ENCODE results near the gene C10orf105.

Gene C10orf105

GRCh38 chr10:71687480-71687879, 32.1 kb downstream of the C10orf105 start:
- Histone ChIP-seq H2AFZ (ENCODE audit: low read length) (no peak overlapping the region), H3K9me2 (ENCODE audit: low read depth, low read length) (no peaks in the 10 kb centered on the region), H3K27me3 (ENCODE audit: insufficient read depth, low read length) (no peaks in the 10 kb centered on the region; the same call in 1 of the 2 replicates), H3K9me3 (ENCODE audit: low read length) (no peaks in the 10 kb centered on the region), H3F3A (ENCODE audit: insufficient read depth, low read length) (0 out of 2 replicates have a peak, but pooled peaks cover 3% of the 10 kb centered on the region), H3K27ac (ENCODE audit: low read depth, low read length, poor library complexity, severe bottlenecking) (no peak overlapping the region), H3K36me3 (ENCODE audit: insufficient read depth, low read length) (no peaks in the 10 kb centered on the region), H3K4me2 (ENCODE audit: low read length) (no peak overlapping the region), H3K4me3 (ENCODE audit: low read depth, low read length, poor library complexity, severe bottlenecking) (no peak overlapping the region), H3K9ac (ENCODE audit: low read length) (no peak overlapping the region), H3K4me1 (ENCODE audit: insufficient read depth, low read length, severe bottlenecking) (no peaks in the 10 kb centered on the region), H4K20me1 (ENCODE audit: insufficient read depth, low read length) (no peaks in the 10 kb centered on the region), H3K79me2 (ENCODE audit: insufficient read depth, low read length) (no peaks in the 10 kb centered on the region)
- TF ChIP-seq EZH2 (IDR thresholded peaks at IDR 0.05; ENCODE audit: borderline replicate concordance, low read length) = no peak
- TF ChIP-seq CTCF (IDR thresholded peaks at IDR 0.05; ENCODE audit: low read length) = no peak

GRCh38 chr10:71687077-71687476, 32.5 kb downstream of the C10orf105 start:
- Histone ChIP-seq H3K9ac (ENCODE audit: low read length) (no peak overlapping the region), H3K79me2 (ENCODE audit: insufficient read depth, low read length) (no peaks in the 10 kb centered on the region)

GRCh38 chr10:71685554-71686232, 33.9 kb downstream of the C10orf105 start:
- H4K20me1 ChIP-seq (ENCODE audit: insufficient read depth, low read length) = no peaks in the 10 kb centered on the region
- no peaks in the 10 kb centered on the region for H3K27me3 ChIP-seq (ENCODE audit: insufficient read depth, low read length)
- H3K4me3 ChIP-seq (ENCODE audit: low read depth, low read length, poor library complexity, severe bottlenecking) = no peak overlapping the region
- no peak overlapping the region for H2AFZ ChIP-seq (ENCODE audit: low read length)
- no peak overlapping the region for H3K9ac ChIP-seq (ENCODE audit: low read length)
- no peaks in the 10 kb centered on the region for H3K4me1 ChIP-seq (ENCODE audit: insufficient read depth, low read length, severe bottlenecking)
- H3K9me3 ChIP-seq (ENCODE audit: low read length) = no peaks in the 10 kb centered on the region
- H3K27ac ChIP-seq (ENCODE audit: low read depth, low read length, poor library complexity, severe bottlenecking) = no peak overlapping the region
- H3K9me2 ChIP-seq (ENCODE audit: low read depth, low read length) = no peaks in the 10 kb centered on the region
- no peaks in the 10 kb centered on the region for H3K79me2 ChIP-seq (ENCODE audit: insufficient read depth, low read length)
- H3K4me2 ChIP-seq (ENCODE audit: low read length) = no peak overlapping the region
- H3F3A ChIP-seq (ENCODE audit: insufficient read depth, low read length) = 0 out of 2 replicates have a peak, but pooled peaks cover 3% of the 10 kb centered on the region
- no peak for TF ChIP-seq CTCF (IDR thresholded peaks at IDR 0.05; ENCODE audit: low read length)
- no peak for TF ChIP-seq EZH2 (IDR thresholded peaks at IDR 0.05; ENCODE audit: borderline replicate concordance, low read length)
- no peaks in the 10 kb centered on the region for H3K36me3 ChIP-seq (ENCODE audit: insufficient read depth, low read length)

More at GRCh38 chr10:71687077-71687476, 32.5 kb downstream of the C10orf105 start:
- no peak overlapping the region for H2AFZ ChIP-seq (ENCODE audit: low read length)
- H4K20me1 ChIP-seq (ENCODE audit: insufficient read depth, low read length) = no peaks in the 10 kb centered on the region
- no peak overlapping the region for H3K27ac ChIP-seq (ENCODE audit: low read depth, low read length, poor library complexity, severe bottlenecking)
- H3F3A ChIP-seq (ENCODE audit: insufficient read depth, low read length) = 0 out of 2 replicates have a peak, but pooled peaks cover 3% of the 10 kb centered on the region
- H3K4me3 ChIP-seq (ENCODE audit: low read depth, low read length, poor library complexity, severe bottlenecking) = no peak overlapping the region
- no peaks in the 10 kb centered on the region for H3K4me1 ChIP-seq (ENCODE audit: insufficient read depth, low read length, severe bottlenecking)
- H3K9me2 ChIP-seq (ENCODE audit: low read depth, low read length) = no peaks in the 10 kb centered on the region
- TF ChIP-seq EZH2 (IDR thresholded peaks at IDR 0.05; ENCODE audit: borderline replicate concordance, low read length) (no peak), CTCF (IDR thresholded peaks at IDR 0.05; ENCODE audit: low read length) (no peak)
- no peaks in the 10 kb centered on the region for H3K36me3 ChIP-seq (ENCODE audit: insufficient read depth, low read length)
- no peak overlapping the region for H3K4me2 ChIP-seq (ENCODE audit: low read length)
- no peaks in the 10 kb centered on the region for H3K9me3 ChIP-seq (ENCODE audit: low read length)
- H3K27me3 ChIP-seq (ENCODE audit: insufficient read depth, low read length) = no peaks in the 10 kb centered on the region; the same call in 1 of the 2 replicates

Measured in OCI-LY1 (cell line).